ENCODE results near the gene SKAP1. TPM values are rescaled to one million over a fixed set of nuclear protein-coding genes. Genes with fewer than 3 reads are reported as not detected.
A peak's percentile ranks its signal among the peaks of the same experiment; 100 is the strongest.
"Not testable (repeated sequence)": the region's sequence is repeated elsewhere in the genome, so short reads cannot be mapped to it uniquely, and the experiment has no call there.

Gene SKAP1
- total and polyA plus RNA-seq, 5 donors from 2014 or later, result 196 to 554 (median 373) TPM

- no peaks in the 10 kb centered on the region for H3K27me3 Mint-ChIP-seq
- peak overlapping the region in 2 of 4 donors; percentile 7 to 77 for H3K4me3 Mint-ChIP-seq
- DNase-seq, result no peak
- ATAC-seq (ENCODE audit: low read depth in 2 of 2), result no peak
- no peaks in the 10 kb centered on the region for H3K9me3 Mint-ChIP-seq
- peaks cover 8% of the 10 kb centered on the region for H3K36me3 ChIP-seq (ENCODE audit: control insufficient read depth, insufficient read depth, low read length)
- no peak overlapping the region for H3K4me3 ChIP-seq (ENCODE audit: low read depth, low read length)
- peaks cover 44 to 60% (median 47%) of the 10 kb centered on the region in 4 donors for H3K4me1 Mint-ChIP-seq
- H3K4me1 ChIP-seq (ENCODE audit: control insufficient read depth, insufficient read depth, low read length, poor library complexity, severe bottlenecking), result peaks cover 40% of the 10 kb centered on the region
- peak overlapping the region; percentile 58 to 80 (median 74) for H3K27ac Mint-ChIP-seq
- H3K27ac ChIP-seq (ENCODE audit: insufficient read depth, low read length, poor library complexity, severe bottlenecking), result no peak overlapping the region
- H3K36me3 Mint-ChIP-seq, result peaks cover 9% of the 10 kb centered on the region
- H3K27me3 ChIP-seq (ENCODE audit: control insufficient read depth, insufficient read depth, low read length), result no peaks in the 10 kb centered on the region
- H3K9me3 ChIP-seq (ENCODE audit: control insufficient read depth in 2 of 2, low read length in 2 of 2), result no peaks in the 10 kb centered on the region
Measured at GRCh38 chr17:48293319-48294019, 136.5 kb downstream of the SKAP1 start.

GRCh38 chr17:48290378-48290777 lies 139.6 kb downstream of the SKAP1 start:
- Mint-ChIP-seq H3K4me1 (peaks cover 26 to 49% (median 40%) of the 10 kb centered on the region in 4 donors), H3K27me3 (no peaks in the 10 kb centered on the region), H3K27ac (no peak overlapping the region), H3K4me3 (no peak overlapping the region), H3K36me3 (peaks cover 18% of the 10 kb centered on the region), H3K9me3 (no peaks in the 10 kb centered on the region)
- H3K4me1 ChIP-seq (ENCODE audit: control insufficient read depth, insufficient read depth, low read length, poor library complexity, severe bottlenecking), result peaks cover 19% of the 10 kb centered on the region
- ATAC-seq (ENCODE audit: low read depth in 2 of 2) (no peak), DNase-seq (no peak)
- no peak overlapping the region for H3K4me3 ChIP-seq (ENCODE audit: low read depth, low read length)
- H3K9me3 ChIP-seq (ENCODE audit: control insufficient read depth in 2 of 2, low read length in 2 of 2), result no peaks in the 10 kb centered on the region
- no peaks in the 10 kb centered on the region for H3K27me3 ChIP-seq (ENCODE audit: control insufficient read depth, insufficient read depth, low read length)
- no peak overlapping the region for H3K27ac ChIP-seq (ENCODE audit: insufficient read depth, low read length, poor library complexity, severe bottlenecking)
- H3K36me3 ChIP-seq (ENCODE audit: control insufficient read depth, insufficient read depth, low read length), result peaks cover 8% of the 10 kb centered on the region

GRCh38 chr17:48286917-48287316 lies 143.1 kb downstream of the SKAP1 start:
- not testable (repeated sequence) for H3K27ac Mint-ChIP-seq; DNase-seq; H3K4me3 Mint-ChIP-seq; H3K4me1 ChIP-seq (ENCODE audit: control insufficient read depth, insufficient read depth, low read length, poor library complexity, severe bottlenecking); H3K27me3 ChIP-seq (ENCODE audit: control insufficient read depth, insufficient read depth, low read length); H3K27me3 Mint-ChIP-seq; H3K9me3 Mint-ChIP-seq; H3K4me3 ChIP-seq (ENCODE audit: low read depth, low read length); ATAC-seq (ENCODE audit: low read depth in 2 of 2); H3K9me3 ChIP-seq (ENCODE audit: control insufficient read depth in 2 of 2, low read length in 2 of 2); H3K27ac ChIP-seq (ENCODE audit: insufficient read depth, low read length, poor library complexity, severe bottlenecking)
- H3K36me3 ChIP-seq (ENCODE audit: control insufficient read depth, insufficient read depth, low read length), result peaks cover 10% of the 10 kb centered on the region
- H3K4me1 Mint-ChIP-seq, result peaks cover 10 to 40% (median 33%) of the 10 kb centered on the region in 4 donors
- peaks cover 14% of the 10 kb centered on the region for H3K36me3 Mint-ChIP-seq

- ATAC-seq (ENCODE audit: low read depth in 2 of 2), result no peak
- Mint-ChIP-seq H3K4me1 (peaks cover 10 to 37% (median 28%) of the 10 kb centered on the region in 4 donors), H3K27ac (peak overlapping the region in 1 of 3 donors; percentile 18)
Measured at GRCh38 chr17:48285614-48286013, 144.4 kb downstream of the SKAP1 start.

GRCh38 chr17:48283907-48284306 lies 146.1 kb downstream of the SKAP1 start:
- H3K27me3 ChIP-seq (ENCODE audit: control insufficient read depth, insufficient read depth, low read length), result no peaks in the 10 kb centered on the region
- peaks cover 17% of the 10 kb centered on the region for H3K36me3 Mint-ChIP-seq
- H3K36me3 ChIP-seq (ENCODE audit: control insufficient read depth, insufficient read depth, low read length), result peaks cover 17% of the 10 kb centered on the region
- no peak for DNase-seq
- H3K9me3 Mint-ChIP-seq, result no peaks in the 10 kb centered on the region
- H3K4me1 Mint-ChIP-seq, result peaks cover 16 to 37% (median 26%) of the 10 kb centered on the region in 4 donors
- no peaks in the 10 kb centered on the region for H3K27me3 Mint-ChIP-seq
- no peak overlapping the region for H3K4me3 ChIP-seq (ENCODE audit: low read depth, low read length)
- no peak for ATAC-seq (ENCODE audit: low read depth in 2 of 2)
- peak overlapping the region in 2 of 3 donors; percentile 85 to 90 for H3K27ac Mint-ChIP-seq
- H3K4me3 Mint-ChIP-seq, result no peak overlapping the region
- no peak overlapping the region for H3K27ac ChIP-seq (ENCODE audit: insufficient read depth, low read length, poor library complexity, severe bottlenecking)
- no peaks in the 10 kb centered on the region for H3K4me1 ChIP-seq (ENCODE audit: control insufficient read depth, insufficient read depth, low read length, poor library complexity, severe bottlenecking)
- H3K9me3 ChIP-seq (ENCODE audit: control insufficient read depth in 2 of 2, low read length in 2 of 2), result no peaks in the 10 kb centered on the region

More at GRCh38 chr17:48285614-48286013, 144.4 kb downstream of the SKAP1 start:
- no peaks in the 10 kb centered on the region for H3K27me3 ChIP-seq (ENCODE audit: control insufficient read depth, insufficient read depth, low read length)
- peaks cover 10% of the 10 kb centered on the region for H3K36me3 Mint-ChIP-seq
- H3K4me1 ChIP-seq (ENCODE audit: control insufficient read depth, insufficient read depth, low read length, poor library complexity, severe bottlenecking), result no peaks in the 10 kb centered on the region
- H3K27ac ChIP-seq (ENCODE audit: insufficient read depth, low read length, poor library complexity, severe bottlenecking), result no peak overlapping the region
- no peaks in the 10 kb centered on the region for H3K9me3 Mint-ChIP-seq
- no peak for DNase-seq
- no peaks in the 10 kb centered on the region for H3K9me3 ChIP-seq (ENCODE audit: control insufficient read depth in 2 of 2, low read length in 2 of 2)
- no peak overlapping the region for H3K4me3 ChIP-seq (ENCODE audit: low read depth, low read length)
- no peak overlapping the region for H3K4me3 Mint-ChIP-seq
- H3K27me3 Mint-ChIP-seq, result no peaks in the 10 kb centered on the region
- peaks cover 10% of the 10 kb centered on the region for H3K36me3 ChIP-seq (ENCODE audit: control insufficient read depth, insufficient read depth, low read length)

- Histone ChIP-seq H3K9me3 (ENCODE audit: control insufficient read depth in 2 of 2, low read length in 2 of 2) (no peaks in the 10 kb centered on the region), H3K27ac (ENCODE audit: insufficient read depth, low read length, poor library complexity, severe bottlenecking) (no peak overlapping the region), H3K4me1 (ENCODE audit: control insufficient read depth, insufficient read depth, low read length, poor library complexity, severe bottlenecking) (no peaks in the 10 kb centered on the region), H3K4me3 (ENCODE audit: low read depth, low read length) (no peak overlapping the region), H3K36me3 (ENCODE audit: control insufficient read depth, insufficient read depth, low read length) (peaks cover 22% of the 10 kb centered on the region), H3K27me3 (ENCODE audit: control insufficient read depth, insufficient read depth, low read length) (no peaks in the 10 kb centered on the region)
- peaks cover 17 to 42% (median 28%) of the 10 kb centered on the region in 4 donors for H3K4me1 Mint-ChIP-seq
- ATAC-seq (ENCODE audit: low read depth in 2 of 2) (no peak), DNase-seq (no peak)
- peak overlapping the region in 1 of 3 donors; percentile 90 for H3K27ac Mint-ChIP-seq
- H3K9me3 Mint-ChIP-seq, result no peaks in the 10 kb centered on the region
- H3K36me3 Mint-ChIP-seq, result peaks cover 22% of the 10 kb centered on the region
- H3K27me3 Mint-ChIP-seq, result no peaks in the 10 kb centered on the region
- no peak overlapping the region for H3K4me3 Mint-ChIP-seq
Measured at GRCh38 chr17:48283411-48283810, 146.6 kb downstream of the SKAP1 start.

- Mint-ChIP-seq H3K4me3 (no peak overlapping the region), H3K9me3 (no peaks in the 10 kb centered on the region), H3K27me3 (no peaks in the 10 kb centered on the region), H3K36me3 (peaks cover 30% of the 10 kb centered on the region), H3K4me1 (peaks cover 14 to 35% (median 28%) of the 10 kb centered on the region in 4 donors), H3K27ac (no peak overlapping the region)
- H3K4me3 ChIP-seq (ENCODE audit: low read depth, low read length), result no peak overlapping the region
- H3K27ac ChIP-seq (ENCODE audit: insufficient read depth, low read length, poor library complexity, severe bottlenecking), result no peak overlapping the region
- H3K27me3 ChIP-seq (ENCODE audit: control insufficient read depth, insufficient read depth, low read length), result no peaks in the 10 kb centered on the region
- H3K4me1 ChIP-seq (ENCODE audit: control insufficient read depth, insufficient read depth, low read length, poor library complexity, severe bottlenecking), result no peaks in the 10 kb centered on the region
- DNase-seq, result no peak
- H3K9me3 ChIP-seq (ENCODE audit: control insufficient read depth in 2 of 2, low read length in 2 of 2), result no peaks in the 10 kb centered on the region
- ATAC-seq (ENCODE audit: low read depth in 2 of 2), result no peak
- H3K36me3 ChIP-seq (ENCODE audit: control insufficient read depth, insufficient read depth, low read length), result peaks cover 23% of the 10 kb centered on the region
Measured at GRCh38 chr17:48282303-48282702, 147.7 kb downstream of the SKAP1 start.

Measured in CD4-positive, CD25-positive, alpha-beta regulatory T cell (primary cell).